Measurements from ENCODE around the gene RHOF. TPM values are rescaled to one million over a fixed set of nuclear protein-coding genes. Genes with fewer than 3 reads are reported as not detected.

Gene RHOF
- total and polyA plus RNA-seq, 2 of the 13 experiments (the other 11 are each of a cell fraction or from before 2014, with no cell fraction given) = 14.6 to 32.2 TPM

GRCh38 chr12:121787063-121788025, 6.1 kb downstream of the RHOF start:
- intact Hi-C loops (cut with micrococcal nuclease; ENCODE audit: unreplicated experiment) = no loop called here
- H3K4me2 ChIP-seq (ENCODE audit: low read depth, low read length) = no peak overlapping the region
- CTCF ChIA-PET (ENCODE audit: low intra/inter-chr PET ratio, low total read pairs) = no interaction called here
- no peak for ATAC-seq
- no peaks in the 10 kb centered on the region for H3K9me3 ChIP-seq (ENCODE audit: low read length)
- H3K4me3 ChIP-seq (replicated peaks in 1 of 3; ENCODE audit: insufficient read depth in 1 of 3, low read depth in 2 of 3, low read length in 3 of 3) = no peak overlapping the region
- POLR2A ChIA-PET = interaction anchor here (0.9 to 1.0 kb wide), 2 partner anchors 13 to 38 kb away, joined by 3 to 5 read pairs; no protein-coding TSS in a partner anchor
- H3K27me3 ChIP-seq (ENCODE audit: control insufficient read depth in 1 of 2, insufficient read depth in 2 of 2, low read length in 2 of 2) = no peaks in the 10 kb centered on the region; a peak in 1 of 5 replicates
- in situ Hi-C loops (cut with HindIII; ENCODE audit: extremely low pct_ligation_motif_present, low pct_unique_long_range_greater_than_20kb) = no loop called here
- peaks cover 0 to 3% of the 10 kb centered on the region in 2 experiments; a peak in 2 of 5 replicates for H3K36me3 ChIP-seq (replicated peaks in 1 of 2; ENCODE audit: control insufficient read depth in 1 of 2, insufficient read depth in 2 of 2, low read length in 2 of 2)
- no peak for FAIRE-seq
- 81% methylated on average over 16 of the region's 17 CpGs for WGBS (ENCODE audit: low lambda C conversion rate)
- H3K9ac ChIP-seq (ENCODE audit: insufficient read depth, low read depth, low read length) = no peak overlapping the region
- DNase-seq (ENCODE audit: low spot score) = no peak
- peaks cover 14% of the 10 kb centered on the region; the same call in 1 of the 2 replicates for H4K20me1 ChIP-seq (ENCODE audit: insufficient read depth, low read length)
- peaks cover 30% of the 10 kb centered on the region for H3K79me2 ChIP-seq (ENCODE audit: insufficient read depth, low read length)
- H2AFZ ChIP-seq (ENCODE audit: low read length) = no peak overlapping the region
- H3K4me1 ChIP-seq (ENCODE audit: insufficient read depth, low read length) = peaks cover 82% of the 10 kb centered on the region
- no peak overlapping the region for H3K27ac ChIP-seq (ENCODE audit: extremely low read length, insufficient read depth, low read length)
- no TSS peak for BruUV-seq (replicated peaks)
- TF ChIP-seq ELF1 (CRISPR knock-in tag; IDR thresholded peaks at IDR 0.05) = peak; percentile 44; the same call in 1 of the 2 replicates
- no peak for TF ChIP-seq ZZZ3 (CRISPR knock-in tag; IDR thresholded peaks at IDR 0.05; ENCODE audit: borderline replicate concordance)
- TF ChIP-seq ZNF224 (CRISPR knock-in tag; IDR thresholded peaks at IDR 0.05) = no peak
- TF ChIP-seq GFI1 (CRISPR knock-in tag; IDR thresholded peaks at IDR 0.05; ENCODE audit: borderline replicate concordance) = no peak
- TF ChIP-seq ZNF124 (CRISPR knock-in tag; IDR thresholded peaks at IDR 0.05) = no peak
- no peak for TF ChIP-seq ZNF446 (CRISPR knock-in tag; IDR thresholded peaks at IDR 0.05)
- no peak for TF ChIP-seq CHD4 (IDR thresholded peaks at IDR 0.05; ENCODE audit: borderline replicate concordance, low read length)
- TF ChIP-seq CENPBD1 (CRISPR knock-in tag; IDR thresholded peaks at IDR 0.05; ENCODE audit: borderline replicate concordance, low read depth) = no peak
- TF ChIP-seq ZMYM3 (CRISPR knock-in tag; IDR thresholded peaks at IDR 0.05) = peak; percentile 88
- TF ChIP-seq REXO4 (CRISPR knock-in tag; IDR thresholded peaks at IDR 0.05; ENCODE audit: borderline replicate concordance) = no peak
- TF ChIP-seq BCL6 (CRISPR knock-in tag; IDR thresholded peaks at IDR 0.05) = peak; percentile 33; the same call in 1 of the 2 replicates
- 0 out of 2 replicates have a peak, but pooled peaks have one; percentile 26 for TF ChIP-seq DRAP1 (CRISPR knock-in tag; IDR thresholded peaks at IDR 0.05)
- no peak for TF ChIP-seq ZNF280B (CRISPR knock-in tag; IDR thresholded peaks at IDR 0.05; ENCODE audit: borderline replicate concordance)
- TF ChIP-seq KDM3A (CRISPR knock-in tag; IDR thresholded peaks at IDR 0.05; ENCODE audit: low read depth) = 0 out of 2 replicates have a peak, but pooled peaks have one; percentile 30
- TF ChIP-seq ZNF629 (CRISPR knock-in tag; conservative IDR thresholded peaks at IDR 0.05) = peak; percentile 97
- 0 out of 2 replicates have a peak, but pooled peaks have one; percentile 11 for TF ChIP-seq ARID5B (CRISPR knock-in tag; IDR thresholded peaks at IDR 0.05)
- TF ChIP-seq ESRRA (CRISPR knock-in tag; IDR thresholded peaks at IDR 0.05; ENCODE audit: low read depth) = 0 out of 2 replicates have a peak, but pooled peaks have one; percentile 43

Data from HepG2 (cell line).